GM06990 (cell line): ENCODE data around the gene C15orf62.
A peak's percentile ranks its signal among the peaks of the same experiment; 100 is the strongest.

Source experiments
- DNase-seq: peaks from one replicate; pipeline ENCODE4 v3.0.0-alpha.2; 2011; ENCODE audit not compliant: insufficient read length; ENCODE audit errors: extremely low read depth
- H3K27me3 ChIP-seq: replicated peaks from 2 replicates; pipeline ENCODE4 v1.6.0; 2011; ENCODE audit warnings: low read length; ENCODE audit not compliant: control insufficient read depth, insufficient read depth
- H3K36me3 ChIP-seq: 2 replicates; pipeline ENCODE4 v1.5.1; 2011; ENCODE audit warnings: low read length; ENCODE audit not compliant: control insufficient read depth, insufficient read depth
- H3K4me3 ChIP-seq: replicated peaks from 2 replicates; pipeline ENCODE4 v1.5.1; 2011; ENCODE audit warnings: low read depth, mild to moderate bottlenecking, control low read depth, low read length
- TF ChIP-seq, protein P1 (sequence below): IDR thresholded peaks from 2 replicates; pipeline ENCODE4 v1.5.1; 2011; ENCODE audit warnings: low read length, control low read depth, mild to moderate bottlenecking, inconsistent platforms; ENCODE audit not compliant: insufficient read depth, poor library complexity, severe bottlenecking

C15orf62 gene

DNA sequence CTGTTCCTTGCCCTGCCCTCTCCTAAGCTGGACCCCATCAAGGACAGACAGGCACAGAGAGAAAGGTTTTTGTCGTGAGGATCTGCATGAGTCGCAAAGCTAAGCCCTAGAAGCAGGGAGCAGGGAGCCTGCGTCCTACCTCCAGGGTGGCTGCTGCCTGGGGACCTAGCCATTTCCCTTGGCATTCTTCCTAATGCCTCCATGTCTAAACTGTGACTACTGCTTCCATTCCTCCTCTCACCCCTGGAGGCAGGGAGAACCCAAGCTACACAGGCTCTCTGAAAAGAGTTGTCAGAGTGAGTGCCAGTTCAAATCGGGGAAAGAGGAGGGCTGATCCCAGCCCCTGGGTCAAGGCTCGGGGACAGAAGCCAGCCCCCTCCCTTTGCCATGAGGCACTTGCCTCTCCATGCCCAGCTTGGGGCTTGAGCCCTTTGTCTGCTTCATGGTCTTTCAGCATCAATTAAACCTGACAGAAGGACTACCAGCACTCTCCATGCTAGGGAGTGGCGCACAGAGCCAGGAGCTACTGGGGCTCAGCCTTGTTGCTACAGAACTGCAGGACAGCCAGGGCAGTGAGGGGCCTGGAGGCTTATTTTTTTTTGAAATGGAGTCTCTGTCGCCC is 3.5 kb upstream of the C15orf62 start:
- H3K4me3 ChIP-seq, result no peak overlapping the region
- TF ChIP-seq, protein P1, sequence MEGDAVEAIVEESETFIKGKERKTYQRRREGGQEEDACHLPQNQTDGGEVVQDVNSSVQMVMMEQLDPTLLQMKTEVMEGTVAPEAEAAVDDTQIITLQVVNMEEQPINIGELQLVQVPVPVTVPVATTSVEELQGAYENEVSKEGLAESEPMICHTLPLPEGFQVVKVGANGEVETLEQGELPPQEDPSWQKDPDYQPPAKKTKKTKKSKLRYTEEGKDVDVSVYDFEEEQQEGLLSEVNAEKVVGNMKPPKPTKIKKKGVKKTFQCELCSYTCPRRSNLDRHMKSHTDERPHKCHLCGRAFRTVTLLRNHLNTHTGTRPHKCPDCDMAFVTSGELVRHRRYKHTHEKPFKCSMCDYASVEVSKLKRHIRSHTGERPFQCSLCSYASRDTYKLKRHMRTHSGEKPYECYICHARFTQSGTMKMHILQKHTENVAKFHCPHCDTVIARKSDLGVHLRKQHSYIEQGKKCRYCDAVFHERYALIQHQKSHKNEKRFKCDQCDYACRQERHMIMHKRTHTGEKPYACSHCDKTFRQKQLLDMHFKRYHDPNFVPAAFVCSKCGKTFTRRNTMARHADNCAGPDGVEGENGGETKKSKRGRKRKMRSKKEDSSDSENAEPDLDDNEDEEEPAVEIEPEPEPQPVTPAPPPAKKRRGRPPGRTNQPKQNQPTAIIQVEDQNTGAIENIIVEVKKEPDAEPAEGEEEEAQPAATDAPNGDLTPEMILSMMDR, result no peak
- no peaks in the 10 kb centered on the region for H3K27me3 ChIP-seq
- peaks cover 7% of the 10 kb centered on the region for H3K36me3 ChIP-seq
- DNase-seq, result no peak

GRCh38 chr15:40766906-40767837 is 2.6 kb upstream of the C15orf62 start:
- no peak overlapping the region for H3K4me3 ChIP-seq
- peaks cover 7% of the 10 kb centered on the region for H3K36me3 ChIP-seq
- TF ChIP-seq, protein P1, result no peak
- no peaks in the 10 kb centered on the region for H3K27me3 ChIP-seq
- DNase-seq, result no peak

DNA sequence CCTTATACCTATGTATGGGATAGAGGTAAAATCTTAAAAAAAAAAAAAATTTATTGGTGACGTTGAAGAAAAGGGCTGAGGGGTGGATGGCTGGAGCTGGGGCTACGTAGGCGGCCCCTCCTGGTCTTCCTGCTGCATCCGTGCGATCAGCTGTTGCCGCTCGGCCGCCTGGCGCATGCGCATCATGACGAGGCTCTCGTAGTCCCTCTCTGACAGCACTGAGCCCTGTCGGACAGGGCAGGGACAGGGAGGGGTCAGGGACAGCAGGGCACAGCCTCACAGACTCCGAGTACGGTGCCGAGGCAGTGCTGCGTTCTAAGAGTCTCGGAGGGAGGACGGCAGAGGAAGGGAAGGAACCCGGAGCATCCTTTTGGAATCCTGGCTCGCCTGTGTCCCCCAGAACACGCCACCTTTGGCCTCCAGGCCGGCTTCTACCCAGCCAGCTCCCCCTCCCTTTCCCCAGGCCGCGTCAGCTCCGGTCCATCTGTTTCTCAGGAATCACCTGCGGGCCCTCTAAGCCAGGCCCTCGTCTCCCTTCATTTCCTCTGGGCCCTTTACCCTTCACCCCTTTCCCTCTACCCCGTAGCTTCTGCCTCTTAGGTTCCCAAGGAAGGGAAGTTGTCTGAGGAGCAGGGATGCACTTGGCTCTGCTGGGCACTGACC is 1.8 kb upstream of the C15orf62 start:
- Histone ChIP-seq H3K36me3 (peaks cover 9% of the 10 kb centered on the region), H3K4me3 (no peak overlapping the region), H3K27me3 (no peaks in the 10 kb centered on the region)
- DNase-seq, result no peak
- TF ChIP-seq, protein P1, result no peak

GRCh38 chr15:40768521-40769273 is 1.1 kb upstream of the C15orf62 start:
- Histone ChIP-seq H3K27me3 (no peaks in the 10 kb centered on the region), H3K36me3 (peaks cover 9% of the 10 kb centered on the region), H3K4me3 (no peak overlapping the region)
- DNase-seq, result peak; percentile 56
- TF ChIP-seq, protein P1, result peak; percentile 5

GRCh38 chr15:40770147-40770721 is 454 bp downstream of the C15orf62 start:
- TF ChIP-seq, protein P1, result no peak
- Histone ChIP-seq H3K27me3 (no peaks in the 10 kb centered on the region), H3K36me3 (peaks cover 16% of the 10 kb centered on the region), H3K4me3 (no peak overlapping the region)
- DNase-seq, result no peak
